ENCODE results near the gene KRT23.

The KRT23 gene

DNA sequence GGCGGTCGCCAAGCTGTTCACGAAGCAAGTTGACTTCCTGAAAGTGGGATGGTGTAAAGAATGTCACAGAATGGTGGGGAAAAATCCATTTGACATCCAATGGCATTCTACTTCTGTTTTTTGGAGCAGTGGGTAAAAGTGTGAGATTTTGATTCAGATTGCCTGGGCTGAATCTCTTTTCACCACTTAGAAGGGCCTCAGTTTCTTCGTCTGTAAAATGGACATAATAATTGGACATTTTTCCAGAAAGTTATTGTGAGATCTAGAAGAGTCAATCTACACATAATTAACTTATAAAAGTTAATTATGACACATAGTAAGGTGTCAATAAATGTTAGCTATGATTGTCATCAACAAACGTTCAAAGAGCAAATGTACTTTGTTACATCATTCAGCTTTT lies 43.7 kb upstream of the KRT23 start:
- Histone ChIP-seq H3K27me3 (ENCODE audit: control insufficient read depth, low read length) (peaks cover 2% of the 10 kb centered on the region), H3K36me3 (ENCODE audit: control insufficient read depth, low read length) (no peaks in the 10 kb centered on the region), H3K4me1 (ENCODE audit: control insufficient read depth, low read length) (no peaks in the 10 kb centered on the region), H3K9me2 (replicated peaks; ENCODE audit: control insufficient read depth, low read length) (no peaks in the 10 kb centered on the region), H3K4me2 (ENCODE audit: low read length) (no peak overlapping the region), H3K9me3 (ENCODE audit: control insufficient read depth, insufficient read depth, low read length) (no peaks in the 10 kb centered on the region), H3K4me3 (ENCODE audit: low read length) (no peak overlapping the region), H3F3A (ENCODE audit: control insufficient read depth, insufficient read depth) (no peaks in the 10 kb centered on the region), H3K27ac (ENCODE audit: low read depth, low read length) (no peak overlapping the region), H4K20me1 (ENCODE audit: control insufficient read depth, insufficient read depth, low read depth, low read length) (no peaks in the 10 kb centered on the region), H3K79me2 (ENCODE audit: control insufficient read depth, low read length) (no peaks in the 10 kb centered on the region)
- TF ChIP-seq, protein P1, sequence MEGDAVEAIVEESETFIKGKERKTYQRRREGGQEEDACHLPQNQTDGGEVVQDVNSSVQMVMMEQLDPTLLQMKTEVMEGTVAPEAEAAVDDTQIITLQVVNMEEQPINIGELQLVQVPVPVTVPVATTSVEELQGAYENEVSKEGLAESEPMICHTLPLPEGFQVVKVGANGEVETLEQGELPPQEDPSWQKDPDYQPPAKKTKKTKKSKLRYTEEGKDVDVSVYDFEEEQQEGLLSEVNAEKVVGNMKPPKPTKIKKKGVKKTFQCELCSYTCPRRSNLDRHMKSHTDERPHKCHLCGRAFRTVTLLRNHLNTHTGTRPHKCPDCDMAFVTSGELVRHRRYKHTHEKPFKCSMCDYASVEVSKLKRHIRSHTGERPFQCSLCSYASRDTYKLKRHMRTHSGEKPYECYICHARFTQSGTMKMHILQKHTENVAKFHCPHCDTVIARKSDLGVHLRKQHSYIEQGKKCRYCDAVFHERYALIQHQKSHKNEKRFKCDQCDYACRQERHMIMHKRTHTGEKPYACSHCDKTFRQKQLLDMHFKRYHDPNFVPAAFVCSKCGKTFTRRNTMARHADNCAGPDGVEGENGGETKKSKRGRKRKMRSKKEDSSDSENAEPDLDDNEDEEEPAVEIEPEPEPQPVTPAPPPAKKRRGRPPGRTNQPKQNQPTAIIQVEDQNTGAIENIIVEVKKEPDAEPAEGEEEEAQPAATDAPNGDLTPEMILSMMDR (IDR thresholded peaks at IDR 0.05; ENCODE audit: low read depth, low read length, poor library complexity, severe bottlenecking), result no peak
- no peak for TF ChIP-seq EZH2phosphoT487 (IDR thresholded peaks at IDR 0.05; ENCODE audit: borderline replicate concordance, low read length)

DNA sequence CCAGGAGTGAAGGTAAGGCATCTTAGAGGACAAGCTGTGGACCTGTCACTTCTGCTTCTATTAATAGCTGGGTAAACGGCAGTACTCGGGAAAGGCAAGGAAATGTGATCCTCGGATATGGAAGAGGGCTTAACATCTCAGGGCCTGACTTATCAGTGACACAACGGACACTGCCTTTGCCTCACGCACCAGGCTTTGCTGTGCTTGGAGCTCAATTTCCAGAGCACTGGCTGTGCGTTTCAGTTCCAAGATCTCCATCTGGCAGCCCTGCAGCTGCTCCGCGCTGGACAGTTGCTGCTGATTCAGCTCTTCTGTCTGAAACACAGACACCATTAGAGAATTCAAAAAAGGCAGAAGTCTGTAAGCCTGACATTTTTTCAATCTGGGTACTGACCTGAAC lies 43.1 kb upstream of the KRT23 start:
- H3K27ac ChIP-seq (ENCODE audit: low read depth, low read length), result no peak overlapping the region

DNA sequence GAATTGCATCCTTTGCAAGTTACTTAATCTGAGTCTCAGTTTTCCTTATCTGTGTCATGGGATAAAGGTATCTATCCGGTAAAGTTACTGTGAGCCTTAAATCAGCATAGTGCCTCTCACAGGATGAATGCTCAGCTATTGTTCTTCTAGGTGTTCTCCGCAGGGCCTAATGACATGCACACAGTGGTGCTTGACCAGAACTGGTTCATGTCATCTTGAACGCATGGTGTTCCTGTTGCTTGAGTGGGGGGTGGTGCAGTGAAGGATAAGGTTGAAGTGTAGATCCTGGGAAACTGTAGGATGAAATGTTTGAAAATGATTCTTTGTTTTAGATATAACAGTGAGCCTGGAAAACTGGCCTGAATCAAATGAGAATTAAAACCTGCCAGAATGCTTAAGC lies 42.7 kb upstream of the KRT23 start:
- Histone ChIP-seq H3K27me3 (ENCODE audit: control insufficient read depth, low read length) (peaks cover 2% of the 10 kb centered on the region), H4K20me1 (ENCODE audit: control insufficient read depth, insufficient read depth, low read depth, low read length) (no peaks in the 10 kb centered on the region), H3K27ac (ENCODE audit: low read depth, low read length) (no peak overlapping the region), H3K4me1 (ENCODE audit: control insufficient read depth, low read length) (no peaks in the 10 kb centered on the region), H3K9me2 (replicated peaks; ENCODE audit: control insufficient read depth, low read length) (no peaks in the 10 kb centered on the region), H3K9me3 (ENCODE audit: control insufficient read depth, insufficient read depth, low read length) (no peaks in the 10 kb centered on the region), H3K4me3 (ENCODE audit: low read length) (no peak overlapping the region), H3K36me3 (ENCODE audit: control insufficient read depth, low read length) (no peaks in the 10 kb centered on the region), H3K79me2 (ENCODE audit: control insufficient read depth, low read length) (no peaks in the 10 kb centered on the region), H3K4me2 (ENCODE audit: low read length) (no peak overlapping the region), H3F3A (ENCODE audit: control insufficient read depth, insufficient read depth) (no peaks in the 10 kb centered on the region)
- no peak for TF ChIP-seq EZH2phosphoT487 (IDR thresholded peaks at IDR 0.05; ENCODE audit: borderline replicate concordance, low read length)
- TF ChIP-seq, protein P1 (IDR thresholded peaks at IDR 0.05; ENCODE audit: low read depth, low read length, poor library complexity, severe bottlenecking), result no peak

More for the DNA sequence above, 43.1 kb upstream of the KRT23 start:
- no peaks in the 10 kb centered on the region for H3K9me3 ChIP-seq (ENCODE audit: control insufficient read depth, insufficient read depth, low read length)
- H3K36me3 ChIP-seq (ENCODE audit: control insufficient read depth, low read length), result no peaks in the 10 kb centered on the region
- no peak overlapping the region for H3K4me2 ChIP-seq (ENCODE audit: low read length)
- H4K20me1 ChIP-seq (ENCODE audit: control insufficient read depth, insufficient read depth, low read depth, low read length), result no peaks in the 10 kb centered on the region
- TF ChIP-seq EZH2phosphoT487 (IDR thresholded peaks at IDR 0.05; ENCODE audit: borderline replicate concordance, low read length), result no peak
- TF ChIP-seq, protein P1 (IDR thresholded peaks at IDR 0.05; ENCODE audit: low read depth, low read length, poor library complexity, severe bottlenecking), result no peak
- no peak overlapping the region for H3K4me3 ChIP-seq (ENCODE audit: low read length)
- H3K9me2 ChIP-seq (replicated peaks; ENCODE audit: control insufficient read depth, low read length), result no peaks in the 10 kb centered on the region
- no peaks in the 10 kb centered on the region for H3K79me2 ChIP-seq (ENCODE audit: control insufficient read depth, low read length)
- H3F3A ChIP-seq (ENCODE audit: control insufficient read depth, insufficient read depth), result no peaks in the 10 kb centered on the region
- peaks cover 2% of the 10 kb centered on the region for H3K27me3 ChIP-seq (ENCODE audit: control insufficient read depth, low read length)
- no peaks in the 10 kb centered on the region for H3K4me1 ChIP-seq (ENCODE audit: control insufficient read depth, low read length)

Data from DOHH2 (cell line).